Tongue (tissue), 2 donors: ENCODE data around the gene SUPT20H. TPM values are rescaled to one million over a fixed set of nuclear protein-coding genes. Genes with fewer than 3 reads are reported as not detected.
"Not testable (repeated sequence)": the region's sequence is repeated elsewhere in the genome, so short reads cannot be mapped to it uniquely, and the experiment has no call there.

Experiments used
- DNase-seq: peaks from one replicate; pipeline ENCODE4 v3.0.0-alpha.2; 2015
- total RNA-seq: library from RNA; depleted of rRNA; stranded (reverse); fragments of >200 nt; gene quantifications from one replicate; pipeline ENCODE4 v1.2.3, GENCODE V29; 2014

SUPT20H gene
- total RNA-seq, 1 donor from 2014 or later, result 62.5 TPM

GRCh38 chr13:37069597-37070103, 10.2 kb upstream of the SUPT20H start:
- DNase-seq, result no peak

GRCh38 chr13:37068962-37069361, 9.5 kb upstream of the SUPT20H start:
- peak; percentile 19 for DNase-seq

GRCh38 chr13:37067874-37068273, 8.4 kb upstream of the SUPT20H start:
- no peak for DNase-seq

- no peak for DNase-seq
Observed at GRCh38 chr13:37065890-37066526, 6.5 kb upstream of the SUPT20H start.

- no peak for DNase-seq
Observed at GRCh38 chr13:37059848-37060192, 332 bp upstream of the SUPT20H start.

GRCh38 chr13:37056228-37056627, 3.3 kb downstream of the SUPT20H start:
- DNase-seq, result not testable (repeated sequence)

GRCh38 chr13:37053111-37053510, 6.4 kb downstream of the SUPT20H start:
- DNase-seq, result not testable (repeated sequence)

DNA sequence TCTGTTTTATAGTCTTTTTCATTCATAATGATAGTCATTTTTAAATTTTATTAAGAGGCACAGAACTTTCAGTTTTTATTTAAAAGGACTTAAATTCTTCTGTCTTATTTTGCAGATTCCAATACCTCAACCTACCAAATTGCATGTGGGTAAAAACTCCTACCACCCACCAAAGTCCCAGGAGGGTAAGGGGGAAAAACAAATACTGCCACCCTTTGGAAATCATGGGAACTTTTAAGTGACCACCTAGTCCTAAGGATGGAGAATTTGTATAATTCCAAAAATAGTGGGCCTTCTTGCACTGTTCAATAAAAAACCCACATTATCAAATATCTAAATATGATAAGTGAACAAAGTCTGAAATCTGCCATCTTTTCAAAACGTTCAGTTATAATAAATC, 9.7 kb downstream of the SUPT20H start:
- no peak for DNase-seq

- DNase-seq, result no peak
Observed at GRCh38 chr13:37047846-37048245, 11.6 kb downstream of the SUPT20H start.

DNA sequence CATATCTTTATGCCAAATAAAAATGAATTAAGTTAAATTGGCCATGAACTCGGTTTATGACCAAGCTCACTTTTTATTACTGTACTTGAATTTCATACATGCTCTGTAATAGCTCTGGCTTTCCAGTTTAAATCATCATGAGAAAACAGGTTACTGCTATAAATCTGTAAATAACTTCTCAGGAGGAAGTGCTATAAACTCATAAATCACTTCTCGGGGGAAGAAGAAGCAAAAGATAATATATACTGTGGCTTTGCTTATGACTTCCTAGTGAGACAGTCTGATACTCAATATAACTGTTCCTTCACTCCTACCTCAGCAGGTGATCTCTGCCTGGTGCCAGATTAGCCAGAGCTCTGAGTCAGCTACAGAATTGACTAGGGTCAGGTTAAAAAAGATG, 12.5 kb downstream of the SUPT20H start:
- DNase-seq, result no peak

DNA sequence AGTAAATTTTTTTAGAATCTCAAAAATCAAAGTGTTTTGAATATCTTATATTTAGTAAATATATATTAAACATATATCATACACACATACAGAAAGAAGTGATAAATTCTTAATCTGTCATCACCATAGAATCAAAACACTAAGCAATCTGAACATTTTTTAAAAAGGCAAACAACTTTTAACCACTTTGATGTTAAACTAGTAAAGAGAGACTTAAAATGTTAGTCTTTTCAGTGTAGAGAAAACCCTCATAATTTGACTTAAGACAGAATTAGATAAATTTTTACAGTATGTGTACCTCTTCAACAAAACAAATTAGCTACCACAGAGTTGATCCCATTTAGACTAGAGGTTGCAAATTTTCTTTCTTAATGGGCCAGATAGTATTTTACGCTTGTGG, 13.4 kb downstream of the SUPT20H start:
- DNase-seq, result no peak

GRCh38 chr13:37040789-37041188, 18.7 kb downstream of the SUPT20H start:
- DNase-seq, result no peak

GRCh38 chr13:37039896-37040295, 19.6 kb downstream of the SUPT20H start:
- no peak for DNase-seq

GRCh38 chr13:37037241-37037640, 22.2 kb downstream of the SUPT20H start:
- no peak for DNase-seq

DNA sequence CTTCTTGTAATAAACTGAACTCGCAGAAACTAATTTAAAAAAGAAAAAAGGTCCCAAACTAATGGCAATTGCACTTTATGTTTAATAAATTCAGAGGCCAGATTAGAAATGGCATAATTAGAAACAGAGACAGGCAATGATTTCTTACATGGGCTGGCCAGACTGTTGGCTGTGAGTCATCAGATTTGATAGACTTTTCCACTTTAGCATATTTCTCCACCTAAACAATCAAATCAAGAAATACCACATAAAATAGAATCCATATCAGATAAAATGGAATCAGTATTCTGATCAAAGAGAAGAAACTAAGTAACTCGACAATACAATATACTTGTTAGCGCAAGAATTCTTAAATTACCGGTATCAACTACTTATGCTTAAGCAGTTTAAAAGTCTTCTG, 29.9 kb downstream of the SUPT20H start:
- no peak for DNase-seq

DNA sequence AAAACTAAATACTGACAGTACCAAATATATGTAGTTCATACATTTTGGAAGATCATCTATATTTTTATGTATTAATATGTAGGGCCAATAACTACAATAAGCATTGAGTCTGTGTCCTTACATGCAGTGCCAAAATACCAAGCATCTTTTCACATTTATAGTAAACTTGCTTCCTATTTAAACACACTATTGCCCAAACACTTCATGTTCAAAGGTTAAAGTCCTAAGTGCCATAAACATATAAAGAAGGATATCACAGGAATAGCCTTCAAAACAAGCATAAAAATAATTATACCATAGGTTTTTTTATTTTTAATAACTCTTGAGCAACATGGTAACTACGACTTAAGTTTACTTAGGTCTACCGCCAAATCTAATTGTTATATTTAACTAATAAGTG, 31.8 kb downstream of the SUPT20H start:
- DNase-seq, result no peak

- no peak for DNase-seq
Observed at GRCh38 chr13:37026771-37027170, 32.7 kb downstream of the SUPT20H start.

DNA sequence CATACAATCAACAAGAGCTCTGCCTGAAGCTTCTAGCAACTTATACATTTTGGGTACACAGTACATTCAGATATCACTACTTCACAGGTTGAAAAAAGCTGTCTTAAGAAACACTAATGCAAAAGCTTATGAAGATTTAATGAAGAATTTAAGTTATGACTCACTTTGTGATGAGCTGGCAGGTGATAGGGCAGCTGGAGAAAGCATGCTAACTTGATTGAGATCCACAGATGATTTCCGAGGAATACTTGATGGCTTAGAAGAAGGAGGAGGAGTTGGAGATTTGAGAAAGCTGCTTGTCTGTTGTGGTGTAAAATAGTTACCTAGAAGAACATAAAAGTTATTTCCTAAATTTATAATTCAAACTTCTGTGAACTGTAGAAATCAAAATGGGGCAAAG, 35.6 kb downstream of the SUPT20H start:
- peak; percentile 18 for DNase-seq

GRCh38 chr13:37014609-37015008, 44.9 kb downstream of the SUPT20H start:
- no peak for DNase-seq

DNA sequence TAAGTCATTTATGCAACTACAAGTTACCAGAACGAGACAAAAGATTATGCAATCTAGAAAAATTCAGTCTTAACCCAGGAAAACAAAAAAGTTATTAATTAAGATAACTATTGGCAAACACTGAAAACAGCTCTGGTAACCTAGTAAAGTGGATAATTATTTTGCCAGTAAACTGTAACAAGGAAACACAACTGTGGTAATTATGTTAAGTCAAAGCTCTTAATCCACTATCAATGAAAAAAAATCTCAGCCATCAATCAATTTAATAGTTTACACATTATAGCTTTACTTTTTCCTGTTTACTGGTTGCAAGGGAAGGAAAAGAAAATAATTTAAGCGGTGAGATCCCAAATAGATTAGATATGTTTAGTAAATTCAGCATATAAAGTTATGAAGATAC, 47.7 kb downstream of the SUPT20H start:
- no peak for DNase-seq

- no peak for DNase-seq
Observed at GRCh38 chr13:37011002-37011401, 48.5 kb downstream of the SUPT20H start.

DNA sequence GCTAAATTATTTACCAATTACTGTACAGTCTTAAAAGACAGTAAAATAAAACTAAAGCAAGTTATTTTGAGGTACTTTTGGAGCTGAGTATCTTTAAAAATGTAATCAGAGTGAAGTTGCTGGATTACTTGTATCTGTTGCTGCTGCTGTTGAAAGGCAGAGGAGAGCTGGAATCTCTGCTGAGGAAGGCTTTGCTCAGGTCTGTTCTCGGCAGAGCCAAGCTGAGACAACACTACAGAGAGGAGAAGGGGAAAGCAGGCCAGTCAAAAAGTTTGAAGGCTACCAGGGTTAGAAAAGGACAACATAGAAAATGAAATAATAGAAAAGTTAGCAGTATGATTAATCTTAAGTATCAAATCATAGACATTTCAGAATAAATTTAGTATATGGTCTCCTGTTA, 49.1 kb downstream of the SUPT20H start:
- no peak for DNase-seq

DNA sequence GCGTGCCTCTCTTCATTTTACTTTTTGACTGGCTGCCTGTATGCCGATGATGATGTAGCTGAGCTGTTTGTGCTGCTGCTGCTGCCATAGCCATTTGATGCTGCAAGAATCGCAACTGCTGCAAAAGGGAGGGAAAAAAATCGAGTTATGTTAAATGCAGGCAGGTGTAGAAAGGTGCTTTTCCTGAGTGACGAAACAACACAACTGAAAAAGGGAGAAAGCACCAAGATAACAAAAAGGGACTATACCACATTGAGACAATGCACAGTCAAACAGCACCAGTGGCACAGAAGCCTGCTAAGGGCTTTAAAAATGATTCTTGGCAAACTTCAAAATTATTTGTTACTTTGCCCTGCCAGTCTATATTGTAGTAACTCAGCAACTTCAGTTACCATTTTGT, 49.8 kb downstream of the SUPT20H start:
- no peak for DNase-seq

DNA sequence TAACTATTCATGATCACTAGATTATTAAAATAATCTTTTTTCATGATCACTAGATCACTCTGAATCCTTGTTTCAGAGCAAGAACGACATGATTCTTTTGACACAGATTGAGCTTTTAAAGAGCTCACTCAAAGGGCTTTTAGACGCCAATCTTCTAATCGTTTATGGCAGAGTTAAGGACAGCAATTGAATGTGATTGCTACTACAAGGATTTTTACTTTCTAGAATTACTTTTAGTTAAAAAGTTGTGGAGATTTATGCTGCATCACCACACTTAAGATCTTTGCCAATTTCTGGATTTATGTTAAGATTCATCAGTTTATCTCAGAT, 57.6 kb downstream of the SUPT20H start:
- no peak for DNase-seq
